Activated naive CD4-positive, alpha-beta T cell treated with anti-CD3 and anti-CD28 coated beads, Interleukin-2, amount 50 U/mL, for 16 hours (primary cell): Measurements from ENCODE around the gene FDX2.
A peak's percentile ranks its signal among the peaks of the same experiment; 100 is the strongest.
"Not testable (repeated sequence)": the region's sequence is repeated elsewhere in the genome, so short reads cannot be mapped to it uniquely, and the experiment has no call there.

Experiments
- DNase-seq: peaks from one replicate; pipeline ENCODE4 v3.0.0-alpha.2; 2020

FDX2 gene

DNA sequence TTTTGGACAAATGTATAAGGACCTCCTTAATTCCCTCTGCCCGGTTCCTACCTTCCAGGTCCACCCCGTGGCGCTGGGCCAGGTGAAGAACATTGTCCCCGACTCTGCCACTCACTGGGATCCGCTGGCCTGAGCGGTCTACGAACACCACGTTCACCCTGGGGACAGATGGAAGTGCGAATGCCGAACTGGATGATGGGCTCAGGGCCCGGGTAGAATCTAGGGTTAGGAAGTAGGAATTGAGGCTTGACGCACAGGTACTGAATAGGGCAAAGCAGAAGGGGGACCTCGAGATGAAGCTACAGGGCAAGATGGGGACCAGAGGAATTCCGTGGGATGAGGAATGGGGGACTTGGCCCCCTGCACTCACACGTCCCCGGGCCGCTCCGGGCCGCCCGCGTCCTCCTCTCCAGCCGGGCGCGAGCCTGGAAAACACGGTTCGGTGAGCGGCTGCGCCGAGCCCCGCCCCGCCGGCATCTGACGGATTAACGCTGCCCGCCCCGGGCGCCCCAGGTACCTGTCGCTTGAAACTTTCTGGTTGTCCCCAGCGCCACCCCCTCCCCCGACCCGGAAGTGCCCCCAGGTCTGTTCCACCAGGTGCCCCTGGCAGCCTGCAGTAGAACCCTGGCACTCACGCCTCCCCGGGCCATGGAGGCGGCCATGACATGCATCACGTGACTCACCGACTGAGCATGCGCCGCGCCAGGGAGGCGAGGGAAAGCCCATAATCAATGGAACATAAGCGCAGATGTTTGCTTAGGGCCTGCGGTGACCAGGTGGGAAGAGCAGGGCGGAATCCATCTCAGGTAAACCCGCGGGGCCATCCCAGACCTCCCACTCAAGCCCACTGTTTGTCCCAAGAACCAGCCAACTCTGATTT is at the start of gene FDX2:
Gene FDX2 (minus strand): TSS at position 681 of the 880 bp plus-strand sequence. CDS start 19 bp downstream, at position 662.
- DNase-seq = peak; percentile 93

DNA sequence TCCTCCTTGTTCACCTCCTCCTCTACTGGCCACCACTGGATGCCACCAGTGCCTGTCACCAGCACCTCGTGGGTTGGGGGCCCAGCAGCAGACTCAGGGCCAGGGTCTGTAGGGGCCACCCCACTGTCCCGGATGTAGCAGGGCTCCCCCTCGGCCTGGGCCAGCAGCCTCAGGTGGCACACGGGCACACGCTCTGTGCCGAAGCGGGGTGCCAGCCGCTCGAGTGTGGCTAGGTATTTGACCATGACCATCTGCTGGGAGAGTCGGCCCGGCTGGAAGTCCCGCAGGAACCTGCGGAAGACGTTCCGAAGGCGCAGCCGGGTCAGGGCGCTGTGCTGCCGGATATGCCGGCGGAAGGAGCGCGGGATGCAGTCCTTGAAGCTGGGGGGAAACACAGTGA is 49.7 kb upstream of the FDX2 start:
- no peak for DNase-seq

- DNase-seq = no peak
These were observed 48.8 kb upstream of the FDX2 start for GRCh38 chr19:10364644-10365043.

- no peak for DNase-seq
These were observed 48.0 kb upstream of the FDX2 start for GRCh38 chr19:10363789-10364281.

- DNase-seq = no peak
These were observed 46.4 kb upstream of the FDX2 start for GRCh38 chr19:10362259-10362658.

DNA sequence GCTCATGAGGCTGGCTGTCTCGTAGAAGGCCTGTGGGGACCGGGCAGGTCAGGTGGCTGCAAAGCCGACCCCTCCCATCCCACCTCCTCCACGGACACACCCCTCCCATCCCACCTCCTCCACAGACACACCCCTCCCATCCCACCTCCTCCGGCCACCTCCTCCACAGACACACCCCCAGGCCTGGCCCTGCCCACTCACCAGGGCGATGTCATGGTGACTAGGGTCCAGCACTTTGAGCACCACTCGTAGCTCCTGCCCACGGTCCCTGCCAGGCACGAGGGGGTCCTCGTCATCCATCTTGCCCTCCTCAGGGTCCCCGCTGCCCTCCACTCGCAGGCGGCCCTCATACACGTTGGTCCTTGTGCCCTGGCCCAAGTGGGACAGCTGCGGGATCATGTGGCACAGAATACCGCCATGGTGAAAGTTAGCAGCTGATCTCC is 45.8 kb upstream of the FDX2 start:
- no peak for DNase-seq

DNA sequence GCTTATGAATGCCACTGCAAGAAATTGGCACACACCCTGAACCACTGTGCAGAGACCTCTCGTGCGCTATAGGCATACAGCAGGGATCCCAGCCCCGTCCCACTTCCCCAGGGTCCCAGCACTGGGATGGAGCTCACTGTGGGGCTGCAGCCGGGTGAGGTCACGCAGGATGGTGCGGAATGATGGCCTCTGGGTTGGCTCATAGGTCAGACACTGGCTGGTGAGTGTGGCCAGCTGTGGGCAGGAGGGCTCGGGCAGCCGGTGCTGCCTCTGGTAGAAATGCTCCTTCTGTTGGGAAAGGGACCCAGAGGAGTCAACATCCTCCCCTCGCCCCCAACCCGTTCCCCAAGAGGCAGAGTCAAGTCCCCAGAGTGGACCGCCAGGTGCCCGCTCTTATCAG is 40.6 kb upstream of the FDX2 start:
- no peak for DNase-seq

DNA sequence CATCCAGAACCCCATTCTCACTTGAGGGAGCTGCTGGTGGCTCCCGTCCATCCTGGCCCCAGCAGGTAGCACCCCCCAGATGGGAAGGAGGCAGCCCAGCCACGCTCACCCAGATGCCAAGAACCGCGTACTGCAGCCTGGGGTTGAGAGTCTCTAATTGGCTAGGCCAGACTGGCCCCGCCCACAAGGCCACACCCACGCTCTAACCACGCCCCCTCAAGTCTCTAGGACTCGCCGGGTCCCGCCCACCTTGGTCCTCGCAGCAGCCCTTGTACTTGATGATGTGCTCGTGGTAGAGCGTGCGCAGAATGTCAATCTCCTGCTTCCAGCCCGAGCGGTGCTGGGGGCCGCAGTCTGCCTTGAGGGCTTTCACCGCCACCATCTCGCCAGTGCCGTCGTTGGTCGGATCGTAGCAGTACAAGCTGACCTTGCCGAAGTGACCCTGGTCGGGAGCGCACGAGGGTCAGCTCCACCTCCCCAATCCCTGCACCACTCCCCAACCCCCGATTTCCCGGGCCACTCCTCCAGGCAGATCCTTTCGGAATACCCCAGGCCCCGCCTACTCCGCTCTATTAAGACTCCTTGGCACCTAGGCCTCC is 38.1 kb upstream of the FDX2 start:
- peak; percentile 63 for DNase-seq

DNA sequence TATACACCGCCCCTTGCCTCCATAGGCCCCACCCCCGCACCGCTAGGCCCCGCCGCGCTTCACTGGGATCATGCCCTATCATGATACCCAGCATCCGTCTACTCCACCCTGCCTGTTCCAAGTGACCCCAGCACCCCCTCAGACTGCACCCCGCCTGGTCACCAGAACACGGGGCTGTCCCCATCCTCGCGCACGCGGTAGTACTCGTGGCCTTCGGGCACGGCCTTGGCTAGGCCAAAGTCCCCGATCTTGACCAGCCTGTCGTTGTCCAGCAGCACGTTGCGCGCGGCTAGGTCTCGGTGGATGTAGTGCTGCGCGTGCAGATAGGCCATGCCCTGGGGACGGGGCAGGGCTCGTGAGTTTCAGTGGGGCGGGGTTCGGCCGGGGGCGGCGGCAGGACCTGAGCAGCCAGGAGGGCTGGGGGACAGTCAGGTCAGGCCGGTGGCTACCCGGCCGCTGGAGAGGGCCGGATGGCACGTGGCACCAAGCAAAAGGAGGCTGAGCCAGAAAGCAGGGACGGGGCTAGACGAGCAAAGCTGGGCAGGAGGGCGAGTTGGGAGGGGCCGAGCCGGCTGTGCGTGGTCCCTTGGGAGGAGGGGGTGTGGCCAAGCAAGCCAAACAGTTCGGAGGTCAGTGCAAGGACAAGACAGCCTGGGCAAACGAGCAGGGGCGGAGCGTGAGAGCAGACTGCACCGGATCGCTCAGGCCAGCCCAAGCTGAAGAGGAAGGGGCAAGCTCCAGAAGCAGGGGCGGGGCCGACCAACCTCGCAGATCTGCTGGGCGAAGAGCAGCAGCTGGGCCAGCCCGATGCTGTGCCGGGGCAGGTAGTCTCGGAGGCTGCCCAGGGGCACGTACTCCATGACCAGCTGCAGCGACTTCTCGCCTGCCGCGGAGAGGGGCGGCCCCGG is 37.2 kb upstream of the FDX2 start:
- no peak for DNase-seq

DNA sequence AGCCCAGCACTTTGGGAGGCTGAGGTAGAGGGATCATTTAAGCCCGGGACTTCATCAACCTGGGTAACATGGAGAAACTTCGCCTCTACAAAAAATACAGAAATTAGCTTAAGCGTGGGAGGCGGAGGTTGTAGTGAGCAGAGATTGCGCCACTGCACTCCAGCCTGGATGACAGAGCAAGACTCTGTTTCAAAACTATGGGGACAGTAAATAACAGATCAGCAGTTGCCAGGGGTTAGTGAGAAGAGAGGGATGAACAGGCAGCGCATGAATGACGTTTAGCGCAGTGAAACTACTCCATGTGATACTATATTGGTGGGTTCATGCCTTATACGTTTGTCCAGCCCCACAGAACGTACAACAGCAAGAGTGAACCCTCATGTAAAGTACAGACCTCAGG is 30.7 kb upstream of the FDX2 start:
- DNase-seq = no peak

DNA sequence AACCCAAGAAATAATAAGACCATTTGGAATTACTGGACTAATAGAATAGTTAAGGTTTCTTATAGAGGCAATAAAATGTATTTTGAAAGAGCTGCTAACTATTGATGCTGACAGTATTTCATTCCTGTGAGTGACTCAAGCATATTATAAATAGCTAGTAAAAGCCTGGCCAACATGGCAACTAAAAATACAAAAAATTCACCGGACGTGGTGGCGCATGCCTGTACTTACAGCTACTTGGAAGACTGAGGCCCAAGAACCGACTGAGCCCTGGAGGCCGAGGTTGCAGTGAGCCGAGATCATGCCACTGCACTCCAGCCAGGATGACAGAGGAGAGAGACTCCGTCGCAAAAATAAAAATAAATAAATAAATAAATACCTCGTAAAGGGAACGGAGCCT is 29.0 kb upstream of the FDX2 start:
- DNase-seq = no peak

DNA sequence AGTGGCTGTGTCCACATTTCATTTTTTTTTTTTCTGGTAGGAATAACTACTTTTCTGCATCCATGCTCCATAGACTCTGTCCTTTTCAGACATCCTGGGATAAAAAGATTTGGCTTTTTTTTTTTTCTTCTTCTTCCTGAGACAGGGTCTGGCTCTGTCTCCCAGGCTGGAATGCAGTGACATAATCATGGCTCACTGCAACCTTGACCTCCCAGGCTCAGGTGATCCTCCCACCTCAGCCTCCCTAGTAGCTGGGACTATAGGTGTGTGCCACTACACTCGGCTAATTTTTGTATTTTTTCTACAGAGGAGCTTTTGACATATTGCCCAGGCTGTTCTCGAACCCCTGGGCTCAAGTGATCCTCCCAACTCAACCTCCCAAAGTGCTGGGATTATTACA is 27.7 kb upstream of the FDX2 start:
- DNase-seq = no peak

GRCh38 chr19:10339977-10340376 is 24.2 kb upstream of the FDX2 start:
- no peak for DNase-seq

DNA sequence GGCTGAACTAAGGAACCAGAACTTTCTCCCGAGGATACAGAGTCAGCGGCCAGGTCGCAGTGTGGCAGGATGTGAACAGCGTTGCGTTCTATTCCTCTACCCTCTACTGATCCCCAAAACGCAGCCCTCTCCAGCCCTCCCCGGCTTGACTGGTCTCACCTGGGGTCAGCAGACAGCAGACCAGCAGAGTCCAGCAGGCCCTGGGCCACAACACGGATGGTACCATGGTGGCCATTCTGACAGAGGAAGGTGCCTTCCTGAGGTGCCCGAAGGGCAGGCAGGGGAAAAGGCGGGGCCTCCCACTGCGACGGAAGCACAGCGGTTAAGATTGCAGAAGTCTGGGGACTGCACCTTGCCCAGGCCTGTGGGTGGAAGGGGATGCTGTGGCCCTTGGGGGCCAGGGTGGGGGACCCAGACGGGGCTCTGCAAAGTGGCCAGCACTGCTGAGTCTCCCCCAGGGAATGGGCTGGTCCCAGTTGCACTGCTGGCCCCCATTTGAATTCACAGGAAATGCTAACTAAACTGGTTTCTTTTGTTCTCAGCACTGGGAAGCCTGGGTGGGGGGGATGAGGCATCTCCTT is 23.7 kb upstream of the FDX2 start, which contains the start of gene ICAM3:
Gene ICAM3 (minus strand): TSS at position 245 of the 581 bp plus-strand sequence. CDS start 10 bp downstream, at position 235.
- DNase-seq = peak; percentile 61

DNA sequence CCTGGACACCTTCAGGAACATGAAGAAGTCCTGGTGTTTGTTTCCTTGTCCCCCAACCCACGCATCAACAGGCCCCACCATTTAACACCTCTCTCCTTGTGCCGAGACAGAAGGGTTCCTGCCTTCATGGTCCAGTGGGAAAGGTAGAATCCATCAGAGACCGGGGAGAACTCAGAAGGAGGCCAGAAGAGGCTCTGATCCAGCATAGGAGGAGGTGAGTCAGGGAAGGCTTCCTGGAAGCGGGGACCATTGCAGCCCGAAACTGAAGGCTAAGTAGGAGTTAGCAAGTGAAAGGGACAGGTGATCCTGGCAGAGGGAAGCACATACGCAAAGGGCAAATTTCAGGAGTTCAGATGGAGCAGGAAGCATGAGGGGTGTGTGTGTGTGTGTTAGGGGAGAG is 23.1 kb upstream of the FDX2 start:
- DNase-seq = no peak

GRCh38 chr19:10336725-10337124 is 20.9 kb upstream of the FDX2 start:
- DNase-seq = not testable (repeated sequence)

DNA sequence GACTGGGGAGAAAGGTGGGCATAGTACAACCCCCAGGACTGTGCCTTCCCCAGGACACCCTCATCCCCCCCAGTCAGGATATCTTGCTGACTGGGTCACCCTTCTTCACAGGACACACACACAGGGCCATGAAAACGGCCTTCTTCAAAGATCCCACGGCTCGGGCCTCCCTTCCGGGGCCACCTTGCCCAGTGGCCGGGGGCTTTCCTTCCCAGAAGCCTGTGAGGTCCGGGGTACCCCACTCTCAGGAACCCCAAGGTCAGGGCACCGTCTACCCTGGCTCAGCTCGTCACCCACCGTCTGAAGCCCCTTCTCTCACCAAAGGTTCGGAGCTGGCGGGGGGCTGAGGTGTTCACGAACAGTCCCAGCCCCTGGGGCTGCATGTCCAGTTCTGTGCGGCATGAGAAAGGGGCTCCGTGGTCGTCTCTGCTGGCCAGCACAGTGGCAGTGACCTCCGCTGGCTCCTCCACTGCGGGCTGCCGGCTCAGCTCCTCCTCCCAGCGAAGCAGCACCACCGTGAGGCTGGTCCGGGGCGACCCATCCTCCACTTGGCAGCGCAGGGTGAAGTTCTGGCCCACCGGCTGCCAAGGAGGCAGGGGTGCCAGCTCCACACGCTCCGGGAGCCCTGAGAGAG is 19.7 kb upstream of the FDX2 start:
- no peak for DNase-seq

- DNase-seq = peak; percentile 49
These were observed 19.0 kb upstream of the FDX2 start for GRCh38 chr19:10334588-10335351.

GRCh38 chr19:10333758-10334587 is 18.2 kb upstream of the FDX2 start:
- no peak for DNase-seq
